Measurements from ENCODE around the gene COTL1. TPM values are rescaled to one million over a fixed set of nuclear protein-coding genes. Genes with fewer than 3 reads are reported as not detected.
A peak's percentile ranks its signal among the peaks of the same experiment; 100 is the strongest.

The COTL1 gene
- total and polyA plus RNA-seq, 2 donors from 2014 or later: 122 to 136 TPM

- peak overlapping the region in 1 of 3 donors; percentile 15 for H3K4me3 ChIP-seq (ENCODE audit: low read length in 3 of 3)
These were observed 18.2 kb downstream of the COTL1 start for GRCh38 chr16:84599521-84600202.

DNA sequence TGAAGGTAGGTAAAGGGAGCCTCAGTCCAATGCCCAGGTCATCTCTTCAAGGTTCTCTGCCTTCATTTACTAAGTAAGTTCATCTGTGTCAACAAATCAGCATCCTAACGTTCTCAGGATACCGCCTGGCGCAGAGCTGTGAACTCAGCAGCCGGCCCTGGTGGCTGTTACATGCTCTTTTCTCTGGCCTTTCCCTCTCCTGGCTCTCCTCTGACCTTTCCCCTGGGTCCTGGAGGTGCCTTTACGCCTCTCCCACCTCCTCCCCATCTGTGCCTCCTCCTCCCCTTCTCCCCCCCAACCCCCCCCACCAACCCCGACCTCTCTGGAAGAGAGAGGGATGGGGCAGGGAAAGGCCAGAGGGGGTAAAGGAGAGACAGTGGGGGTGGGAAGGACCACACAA lies 19.5 kb downstream of the COTL1 start:
- DNase-seq: peak in 4 of 5 donors; percentile 32 to 66 (median 59)

More at GRCh38 chr16:84599521-84600202, 18.2 kb downstream of the COTL1 start:
- peak overlapping the region in 1 of 3 donors; percentile 35 for H3K9ac ChIP-seq (ENCODE audit: low read length in 3 of 3)
- DNase-seq: peak; percentile 83 to 95 (median 90)
- peak overlapping the region; percentile 71 to 77 for H3K27ac ChIP-seq (ENCODE audit: low read depth in 2 of 2, low read length in 2 of 2)
- H3K27me3 ChIP-seq (ENCODE audit: control insufficient read depth, insufficient read depth, low read length): no peaks in the 10 kb centered on the region
- intact Hi-C loops (cut with DNase I): no loop called here
- no peak for TF ChIP-seq CTCF (IDR thresholded peaks at IDR 0.05; ENCODE audit: borderline replicate concordance, extremely low read depth, insufficient read depth)
- H3K4me1 ChIP-seq (ENCODE audit: control insufficient read depth in 2 of 3, insufficient read depth in 2 of 3, low read depth in 1 of 3, low read length in 3 of 3): peaks cover 3 to 47% (median 4%) of the 10 kb centered on the region in 3 donors
- H3K9me3 ChIP-seq (ENCODE audit: control insufficient read depth in 2 of 3, insufficient read depth in 1 of 3, low read length in 3 of 3): no peaks in the 10 kb centered on the region
- FAIRE-seq: no peak
- H3K36me3 ChIP-seq (ENCODE audit: control insufficient read depth in 2 of 3, insufficient read depth in 3 of 3, low read length in 3 of 3): no peaks in the 10 kb centered on the region

DNA sequence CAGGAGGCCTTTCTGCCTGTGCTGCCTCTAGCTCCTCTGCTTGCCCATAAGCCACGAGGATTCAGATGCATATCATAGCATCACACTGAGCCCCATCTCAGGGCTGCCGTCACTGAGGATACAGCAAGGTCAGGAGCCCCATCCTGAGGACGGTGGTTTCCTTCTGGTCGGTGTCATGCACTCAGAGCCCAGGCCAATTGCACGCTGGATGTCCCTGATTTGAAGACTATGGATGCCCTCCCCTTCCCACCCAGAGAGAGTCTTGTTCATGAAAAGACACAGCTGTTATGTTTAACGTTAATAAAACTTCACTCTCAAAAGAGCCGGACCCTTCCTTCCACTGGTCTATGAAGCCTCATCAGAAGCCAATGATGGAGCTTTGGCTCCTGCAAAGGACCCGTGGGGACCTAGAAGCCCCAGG lies 19.9 kb downstream of the COTL1 start:
- peak in 3 of 5 donors; percentile 54 to 70 (median 57) for DNase-seq
- Histone ChIP-seq H3K27ac (ENCODE audit: low read depth in 2 of 2, low read length in 2 of 2) (peak overlapping the region in 1 of 2 donors; percentile 65), H3K4me3 (ENCODE audit: low read length in 3 of 3) (no peak overlapping the region), H3K27me3 (ENCODE audit: control insufficient read depth, insufficient read depth, low read length) (no peaks in the 10 kb centered on the region), H3K9me3 (ENCODE audit: control insufficient read depth in 2 of 3, insufficient read depth in 1 of 3, low read length in 3 of 3) (no peaks in the 10 kb centered on the region), H3K36me3 (ENCODE audit: control insufficient read depth in 2 of 3, insufficient read depth in 3 of 3, low read length in 3 of 3) (no peaks in the 10 kb centered on the region), H3K9ac (ENCODE audit: low read length in 3 of 3) (no peak overlapping the region), H3K4me1 (ENCODE audit: control insufficient read depth in 2 of 3, insufficient read depth in 2 of 3, low read depth in 1 of 3, low read length in 3 of 3) (peaks cover 3 to 51% (median 4%) of the 10 kb centered on the region in 3 donors)
- no peak for TF ChIP-seq CTCF (IDR thresholded peaks at IDR 0.05; ENCODE audit: borderline replicate concordance, extremely low read depth, insufficient read depth)
- no peak for FAIRE-seq
- intact Hi-C loops (cut with DNase I): no loop called here

More for the DNA sequence above, 19.5 kb downstream of the COTL1 start:
- Histone ChIP-seq H3K4me3 (ENCODE audit: low read length in 3 of 3) (no peak overlapping the region), H3K9me3 (ENCODE audit: control insufficient read depth in 2 of 3, insufficient read depth in 1 of 3, low read length in 3 of 3) (no peaks in the 10 kb centered on the region), H3K4me1 (ENCODE audit: control insufficient read depth in 2 of 3, insufficient read depth in 2 of 3, low read depth in 1 of 3, low read length in 3 of 3) (peaks cover 3 to 53% (median 4%) of the 10 kb centered on the region in 3 donors), H3K27ac (ENCODE audit: low read depth in 2 of 2, low read length in 2 of 2) (peak overlapping the region in 1 of 2 donors; percentile 57), H3K27me3 (ENCODE audit: control insufficient read depth, insufficient read depth, low read length) (no peaks in the 10 kb centered on the region), H3K36me3 (ENCODE audit: control insufficient read depth in 2 of 3, insufficient read depth in 3 of 3, low read length in 3 of 3) (no peaks in the 10 kb centered on the region), H3K9ac (ENCODE audit: low read length in 3 of 3) (no peak overlapping the region)
- TF ChIP-seq CTCF (IDR thresholded peaks at IDR 0.05; ENCODE audit: borderline replicate concordance, extremely low read depth, insufficient read depth): no peak
- intact Hi-C loops (cut with DNase I): no loop called here
- FAIRE-seq: no peak

All from kidney (tissue), 14 donors.